ENCODE measurements around the gene TTLL9. TPM values are rescaled to one million over a fixed set of nuclear protein-coding genes. Genes with fewer than 3 reads are reported as not detected.
"Not testable (repeated sequence)": the region's sequence is repeated elsewhere in the genome, so short reads cannot be mapped to it uniquely, and the experiment has no call there.

Gene TTLL9
- polyA plus RNA-seq, 1 donor from 2014 or later, result 8.0 TPM

GRCh38 chr20:31915491-31916280, 45.3 kb downstream of the TTLL9 start (continued):
- no peak for TF ChIP-seq MXI1 (conservative IDR thresholded peaks at IDR 0.05; ENCODE audit: poor library complexity, severe bottlenecking)

GRCh38 chr20:31916708-31917107, 46.3 kb downstream of the TTLL9 start:
- Histone ChIP-seq H3K9me2 (ENCODE audit: insufficient read depth, low read length) (no peaks in the 10 kb centered on the region), H3F3A (ENCODE audit: insufficient read depth, low read length, poor library complexity, severe bottlenecking) (no peaks in the 10 kb centered on the region), H4K20me1 (ENCODE audit: insufficient read depth) (no peaks in the 10 kb centered on the region), H3K9ac (ENCODE audit: low read length) (no peak overlapping the region), H2AFZ (ENCODE audit: low read depth, low read length) (no peak overlapping the region), H3K4me3 (ENCODE audit: low read length) (no peak overlapping the region), H3K4me2 (ENCODE audit: low read length) (no peak overlapping the region), H3K36me3 (ENCODE audit: insufficient read depth, low read length) (no peaks in the 10 kb centered on the region), H3K9me3 (ENCODE audit: low read length) (no peaks in the 10 kb centered on the region), H3K79me2 (replicated peaks; ENCODE audit: insufficient read depth, low read length) (no peaks in the 10 kb centered on the region), H3K27me3 (ENCODE audit: insufficient read depth, low read depth, low read length) (no peaks in the 10 kb centered on the region), H3K27ac (ENCODE audit: low read length) (no peak overlapping the region)
- TF ChIP-seq TAF1 (IDR thresholded peaks at IDR 0.05; ENCODE audit: low read depth) (no peak), RAD21 (conservative IDR thresholded peaks at IDR 0.05) (no peak), EZH2 (IDR thresholded peaks at IDR 0.05; ENCODE audit: borderline replicate concordance, insufficient read depth, low read length, poor library complexity, severe bottlenecking) (no peak), SMC3 (conservative IDR thresholded peaks at IDR 0.05; ENCODE audit: poor library complexity) (no peak), MXI1 (conservative IDR thresholded peaks at IDR 0.05; ENCODE audit: poor library complexity, severe bottlenecking) (no peak), EP300 (conservative IDR thresholded peaks at IDR 0.05; ENCODE audit: poor library complexity, severe bottlenecking) (no peak), REST (IDR thresholded peaks at IDR 0.05; ENCODE audit: borderline replicate concordance) (no peak), POLR2AphosphoS5 (IDR thresholded peaks at IDR 0.05) (no peak)
- TF ChIP-seq, protein P1, sequence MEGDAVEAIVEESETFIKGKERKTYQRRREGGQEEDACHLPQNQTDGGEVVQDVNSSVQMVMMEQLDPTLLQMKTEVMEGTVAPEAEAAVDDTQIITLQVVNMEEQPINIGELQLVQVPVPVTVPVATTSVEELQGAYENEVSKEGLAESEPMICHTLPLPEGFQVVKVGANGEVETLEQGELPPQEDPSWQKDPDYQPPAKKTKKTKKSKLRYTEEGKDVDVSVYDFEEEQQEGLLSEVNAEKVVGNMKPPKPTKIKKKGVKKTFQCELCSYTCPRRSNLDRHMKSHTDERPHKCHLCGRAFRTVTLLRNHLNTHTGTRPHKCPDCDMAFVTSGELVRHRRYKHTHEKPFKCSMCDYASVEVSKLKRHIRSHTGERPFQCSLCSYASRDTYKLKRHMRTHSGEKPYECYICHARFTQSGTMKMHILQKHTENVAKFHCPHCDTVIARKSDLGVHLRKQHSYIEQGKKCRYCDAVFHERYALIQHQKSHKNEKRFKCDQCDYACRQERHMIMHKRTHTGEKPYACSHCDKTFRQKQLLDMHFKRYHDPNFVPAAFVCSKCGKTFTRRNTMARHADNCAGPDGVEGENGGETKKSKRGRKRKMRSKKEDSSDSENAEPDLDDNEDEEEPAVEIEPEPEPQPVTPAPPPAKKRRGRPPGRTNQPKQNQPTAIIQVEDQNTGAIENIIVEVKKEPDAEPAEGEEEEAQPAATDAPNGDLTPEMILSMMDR (IDR thresholded peaks at IDR 0.05; ENCODE audit: poor library complexity, severe bottlenecking), result no peak

GRCh38 chr20:31917962-31918412, 47.6 kb downstream of the TTLL9 start:
- not testable (repeated sequence) for H3K4me2 ChIP-seq (ENCODE audit: low read length)

More at GRCh38 chr20:31917962-31918412, 47.6 kb downstream of the TTLL9 start:
- not testable (repeated sequence) for H3K27me3 ChIP-seq (ENCODE audit: insufficient read depth, low read depth, low read length); H3K9me3 ChIP-seq (ENCODE audit: low read length); H3K9me2 ChIP-seq (ENCODE audit: insufficient read depth, low read length); H3K79me2 ChIP-seq (replicated peaks; ENCODE audit: insufficient read depth, low read length); H2AFZ ChIP-seq (ENCODE audit: low read depth, low read length); H3F3A ChIP-seq (ENCODE audit: insufficient read depth, low read length, poor library complexity, severe bottlenecking); H3K4me3 ChIP-seq (ENCODE audit: low read length); H3K27ac ChIP-seq (ENCODE audit: low read length); H4K20me1 ChIP-seq (ENCODE audit: insufficient read depth); H3K9ac ChIP-seq (ENCODE audit: low read length); H3K36me3 ChIP-seq (ENCODE audit: insufficient read depth, low read length)

All from neural cell (in vitro differentiated cells).